Left lobe of liver (tissue), 2 donors: ENCODE results near the gene LRRC30. TPM values are rescaled to one million over a fixed set of nuclear protein-coding genes. Genes with fewer than 3 reads are reported as not detected.
"Not testable (repeated sequence)": the region's sequence is repeated elsewhere in the genome, so short reads cannot be mapped to it uniquely, and the experiment has no call there.

Experiments
- ATAC-seq: fragments of 200-7000 bp; cut with Tn5 transposase; one replicate; pipeline ENCODE4 v1.9.1; 2020; ENCODE audit warnings: mild to moderate bottlenecking, moderate library complexity
- DNase-seq: peaks from one replicate; pipeline ENCODE4 v3.0.0-alpha.2; 2020; ENCODE audit warnings: low spot score
- total RNA-seq: library from RNA; stranded (reverse); gene quantifications from one replicate; pipeline ENCODE4 v1.2.1, GENCODE V29; 2021
- donor health status: DM: no; HTN: no; CAD: no; lungs with moderate emphysema.
- donor health status: DM: no; HTN: yes; CAD: no.

Gene LRRC30
- total RNA-seq: not detected

DNA sequence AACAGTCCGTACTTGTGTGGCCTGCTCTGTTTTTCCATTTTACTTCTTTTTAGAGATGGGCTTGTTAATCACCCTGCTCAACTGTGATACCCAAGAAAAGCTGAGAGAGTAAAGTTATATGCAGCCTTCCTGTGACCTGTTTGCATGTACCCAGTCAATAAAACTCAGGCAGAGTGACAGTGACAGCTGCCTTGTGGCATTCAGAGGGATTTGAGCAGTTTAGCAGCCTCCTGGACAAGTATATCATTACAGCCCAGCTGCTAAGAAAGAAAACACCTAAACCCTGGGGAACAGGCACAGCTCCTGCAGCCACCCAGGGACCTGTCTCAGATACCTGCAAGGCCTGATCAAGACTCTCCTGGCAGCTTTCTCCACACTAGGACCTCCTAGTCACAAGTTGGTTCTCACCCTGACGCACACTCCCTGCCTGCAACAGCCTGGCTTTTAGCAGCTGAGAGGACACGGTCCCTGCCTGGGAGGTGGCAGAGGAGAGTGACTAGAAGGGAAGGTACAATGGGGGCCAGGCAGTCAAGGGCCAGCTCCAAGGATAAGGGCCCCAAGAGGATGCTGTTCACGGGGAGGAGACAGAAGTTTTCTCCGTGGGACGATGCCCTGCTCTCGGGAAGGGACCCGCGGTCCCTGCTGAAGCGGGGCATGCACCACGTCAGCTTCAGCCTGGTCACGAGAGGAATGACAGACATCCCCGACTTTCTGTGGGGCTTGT, at the start of gene LRRC30:
Gene LRRC30, plus strand, starts transcription at position 464 of the 724 bp plus-strand sequence. Its CDS starts 50 bp downstream, at position 514.
- ATAC-seq (no peak), DNase-seq (no peak)

- DNase-seq: no peak
- ATAC-seq: no peak
These were observed 45.2 kb upstream of the LRRC30 start for GRCh38 chr18:7185701-7186100.

- ATAC-seq (no peak), DNase-seq (no peak)
These were observed 40.2 kb upstream of the LRRC30 start for GRCh38 chr18:7190547-7191156.

- DNase-seq (no peak), ATAC-seq (no peak)
These were observed 39.2 kb upstream of the LRRC30 start for GRCh38 chr18:7191736-7192135.

GRCh38 chr18:7195266-7195665, 35.6 kb upstream of the LRRC30 start:
- DNase-seq: no peak
- no peak for ATAC-seq

DNA sequence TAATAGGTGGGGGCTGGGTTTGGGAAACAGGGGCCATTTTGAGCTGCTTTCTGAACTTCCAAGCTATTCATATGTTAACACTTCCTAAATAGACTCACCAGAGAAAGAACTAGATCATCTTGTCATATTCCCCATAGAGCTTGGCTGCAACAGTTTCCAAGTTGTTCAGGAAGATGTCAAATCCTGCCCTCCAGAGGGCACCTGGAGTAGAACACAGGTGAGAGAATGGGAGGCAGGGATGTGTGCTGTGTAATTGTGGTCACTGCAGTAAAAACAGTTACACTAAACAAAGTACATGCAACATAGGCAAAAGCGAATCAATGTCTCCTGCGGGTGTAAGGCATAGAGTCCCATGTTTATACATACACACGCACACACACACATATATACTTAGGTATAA, 34.5 kb upstream of the LRRC30 start:
- ATAC-seq (no peak), DNase-seq (no peak)

- no peak for DNase-seq
- ATAC-seq: no peak
These were observed 33.0 kb upstream of the LRRC30 start for GRCh38 chr18:7197854-7198253.

DNA sequence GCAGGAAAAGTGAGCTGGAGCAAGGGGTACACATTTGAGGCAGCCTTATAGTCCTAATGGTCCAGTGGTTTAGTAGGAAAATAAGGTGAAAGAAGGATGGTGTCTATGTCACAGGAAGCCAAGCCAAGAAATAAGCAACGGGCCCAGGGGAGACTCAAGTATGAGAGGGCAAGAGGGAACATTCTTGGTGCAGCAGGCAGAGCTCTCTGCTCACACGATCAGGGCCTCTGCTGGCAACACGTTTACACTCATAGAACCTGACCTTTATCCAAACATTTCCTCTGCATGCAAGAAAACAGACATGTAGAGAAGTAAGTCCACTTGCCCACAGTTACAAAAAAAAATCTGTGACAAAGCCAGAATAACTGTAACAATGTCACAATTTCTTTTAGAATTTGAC, 32.6 kb upstream of the LRRC30 start:
- DNase-seq (no peak), ATAC-seq (no peak)

GRCh38 chr18:7201096-7201495, 29.8 kb upstream of the LRRC30 start:
- DNase-seq: no peak
- ATAC-seq: no peak

GRCh38 chr18:7202169-7202568, 28.7 kb upstream of the LRRC30 start:
- DNase-seq: no peak
- no peak for ATAC-seq

- ATAC-seq: not testable (repeated sequence)
These were observed 27.3 kb upstream of the LRRC30 start for GRCh38 chr18:7203601-7204000.

GRCh38 chr18:7205346-7205745, 25.5 kb upstream of the LRRC30 start:
- DNase-seq (no peak), ATAC-seq (no peak)

More at GRCh38 chr18:7203601-7204000, 27.3 kb upstream of the LRRC30 start:
- DNase-seq: not testable (repeated sequence)

DNA sequence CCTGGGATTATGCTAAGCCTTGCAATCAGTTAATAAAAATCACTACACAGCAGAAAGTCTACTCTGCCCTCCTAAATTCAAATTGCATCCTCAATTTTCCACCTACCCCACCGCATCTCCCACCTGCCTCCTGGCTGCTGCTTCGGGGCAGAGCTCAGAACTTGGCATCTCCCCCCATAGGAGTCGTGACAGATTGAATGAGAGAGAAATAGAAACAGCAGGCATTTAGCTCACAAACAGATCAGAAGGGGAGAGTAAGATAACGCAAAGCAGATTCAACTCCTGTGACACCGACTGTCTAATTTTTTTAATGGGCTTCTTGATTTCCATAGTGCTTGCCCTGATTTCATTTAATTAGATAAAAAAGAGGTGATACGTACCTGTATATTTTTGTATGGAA, 24.7 kb upstream of the LRRC30 start:
- ATAC-seq (no peak), DNase-seq (no peak)

DNA sequence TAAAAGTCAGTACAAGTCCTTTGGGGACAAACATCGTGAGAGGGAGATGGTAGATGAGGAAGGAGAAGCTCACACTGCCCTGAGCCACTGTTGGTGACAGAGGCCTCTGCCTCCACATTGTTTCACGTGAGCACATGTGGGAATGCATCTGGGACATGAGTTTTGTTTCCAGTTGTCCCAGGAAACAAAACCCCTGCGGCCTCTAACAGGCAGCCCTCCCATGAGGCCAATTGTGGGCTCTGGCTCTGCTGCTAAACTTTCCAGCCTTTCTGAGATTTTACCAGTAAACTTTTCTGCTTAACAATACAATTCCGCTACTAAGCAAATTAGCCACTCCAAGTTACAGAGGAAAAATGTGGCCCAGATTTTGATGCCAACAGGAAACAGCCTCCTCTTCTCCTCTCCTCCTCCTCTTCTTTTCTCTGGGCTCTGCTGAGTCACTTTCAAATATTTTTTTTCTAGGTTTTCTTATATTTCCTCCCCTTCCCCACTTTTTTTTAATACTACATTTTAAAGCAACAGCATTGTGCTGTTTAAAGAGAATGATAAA, 23.4 kb upstream of the LRRC30 start:
- ATAC-seq (no peak), DNase-seq (no peak)

DNA sequence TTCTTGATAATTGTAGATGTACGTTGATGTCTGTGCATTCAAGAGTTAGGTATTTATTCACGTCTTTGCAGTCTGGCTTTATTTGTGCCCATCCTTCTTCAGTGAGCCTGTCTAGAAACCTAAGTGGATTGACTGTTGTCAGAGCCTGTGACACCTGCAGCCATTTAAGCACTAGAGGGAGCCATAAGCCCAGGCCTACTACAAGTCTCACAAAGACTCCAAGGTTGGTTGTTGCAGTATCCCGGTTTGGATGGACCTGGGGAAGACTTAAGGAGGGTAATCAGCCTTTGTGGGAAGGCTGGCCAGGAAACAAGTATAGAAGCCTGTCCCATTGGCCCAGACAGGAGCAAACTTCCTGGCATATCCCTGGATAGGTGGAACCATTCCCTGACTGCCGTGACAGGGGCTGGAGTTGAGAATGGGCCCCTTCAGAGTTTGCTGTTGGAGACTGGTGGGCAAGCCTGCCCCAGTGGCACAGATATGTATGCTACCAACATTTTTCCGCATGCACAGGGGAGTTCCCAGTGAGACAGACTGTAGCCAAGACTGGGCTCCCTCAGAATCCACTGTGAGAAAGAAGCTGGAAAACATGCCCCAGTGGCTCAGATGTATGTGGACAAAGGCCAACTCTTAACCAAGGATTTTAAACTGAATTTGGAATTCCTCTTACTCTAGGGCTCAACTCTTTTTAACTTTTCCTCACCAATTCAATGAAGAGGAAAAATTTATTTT, 9.3 kb upstream of the LRRC30 start:
- peak; percentile 95 for ATAC-seq
- no peak for DNase-seq

- ATAC-seq (no peak), DNase-seq (no peak)
These were observed 6.7 kb upstream of the LRRC30 start for GRCh38 chr18:7224198-7224597.

GRCh38 chr18:7232218-7232617, 1.3 kb downstream of the LRRC30 start:
- DNase-seq (no peak), ATAC-seq (no peak)

GRCh38 chr18:7233134-7233810, 2.4 kb downstream of the LRRC30 start:
- no peak for ATAC-seq
- DNase-seq: no peak

DNA sequence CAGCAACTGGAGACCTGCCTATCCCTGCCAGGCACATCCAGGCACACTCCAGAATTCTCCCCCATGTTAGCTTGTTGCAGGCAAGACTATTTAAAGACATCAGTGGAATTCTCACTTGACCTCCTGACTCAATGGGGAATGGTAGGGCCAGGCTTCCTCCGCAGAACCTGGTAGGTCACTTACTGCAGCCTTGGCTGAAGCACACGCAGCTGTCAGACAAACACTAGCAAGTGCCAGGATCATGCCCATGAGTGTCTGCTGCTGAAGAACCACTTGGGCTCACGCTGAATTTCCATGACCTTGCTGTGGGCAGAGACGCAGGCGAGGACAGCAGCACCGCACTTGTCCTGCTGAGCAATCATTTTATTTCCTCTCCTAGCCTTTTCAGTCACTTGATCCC, 3.2 kb downstream of the LRRC30 start:
- DNase-seq (no peak), ATAC-seq (no peak)

DNA sequence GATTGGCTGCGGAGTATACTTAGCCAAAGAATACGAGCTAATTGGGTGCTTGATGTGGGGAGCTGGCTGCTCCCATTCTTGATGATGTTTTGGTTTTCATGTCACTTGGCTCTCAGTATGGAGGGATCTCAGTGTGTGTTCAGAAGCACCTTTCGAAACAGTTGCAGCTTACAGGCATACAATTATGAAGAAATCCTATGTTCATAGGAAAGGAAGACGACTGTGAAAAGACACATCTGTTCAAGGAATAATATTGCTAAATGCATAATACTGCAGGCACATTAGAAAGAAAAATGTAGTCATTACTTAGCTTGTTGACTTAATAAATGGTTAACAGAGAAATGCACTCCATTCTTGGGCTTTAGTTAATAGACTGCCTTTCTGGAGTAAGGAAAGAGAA, 4.1 kb downstream of the LRRC30 start:
- no peak for ATAC-seq
- DNase-seq: no peak

DNA sequence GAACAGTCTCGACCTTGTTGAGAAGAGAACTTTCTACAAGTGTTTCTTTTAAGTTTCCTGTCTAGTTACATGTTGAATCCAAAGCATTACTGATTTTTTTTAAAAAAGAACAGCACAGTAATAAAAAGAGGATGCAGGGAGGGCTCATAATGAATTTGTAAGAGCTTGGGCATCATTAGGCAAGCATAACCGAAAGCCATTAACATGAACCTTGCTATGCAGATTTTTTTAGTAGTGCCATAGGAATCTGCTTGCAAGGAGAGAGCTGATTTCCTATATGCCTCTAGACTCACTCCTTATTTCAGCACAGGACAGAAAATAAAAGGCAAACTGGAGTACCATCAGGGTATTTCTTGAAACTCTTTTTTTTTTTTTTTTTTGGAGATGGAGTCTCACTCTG, 5.2 kb downstream of the LRRC30 start:
- no peak for ATAC-seq
- DNase-seq: no peak
